Measurements from ENCODE around the gene SEC16B.

DNA sequence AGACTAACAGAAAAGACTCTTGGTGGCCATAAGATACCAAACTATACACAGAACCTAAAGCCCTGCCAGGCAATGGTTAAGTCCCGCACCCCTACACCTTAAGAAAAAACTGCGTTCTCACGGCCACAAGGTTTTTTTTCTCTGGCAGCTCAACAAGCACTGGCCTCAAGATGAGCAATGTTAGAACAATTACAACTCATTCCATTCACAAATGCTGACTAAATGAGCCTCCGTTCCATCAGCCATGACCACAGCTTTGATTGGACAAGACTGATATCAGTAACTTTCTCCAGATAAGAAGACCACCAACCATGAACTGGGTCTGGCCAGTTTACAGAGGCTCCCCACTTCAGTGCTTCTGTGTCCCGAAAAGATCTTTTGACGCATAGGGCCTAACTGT lies 31.9 kb downstream of the SEC16B start:
- TF ChIP-seq, protein P1, sequence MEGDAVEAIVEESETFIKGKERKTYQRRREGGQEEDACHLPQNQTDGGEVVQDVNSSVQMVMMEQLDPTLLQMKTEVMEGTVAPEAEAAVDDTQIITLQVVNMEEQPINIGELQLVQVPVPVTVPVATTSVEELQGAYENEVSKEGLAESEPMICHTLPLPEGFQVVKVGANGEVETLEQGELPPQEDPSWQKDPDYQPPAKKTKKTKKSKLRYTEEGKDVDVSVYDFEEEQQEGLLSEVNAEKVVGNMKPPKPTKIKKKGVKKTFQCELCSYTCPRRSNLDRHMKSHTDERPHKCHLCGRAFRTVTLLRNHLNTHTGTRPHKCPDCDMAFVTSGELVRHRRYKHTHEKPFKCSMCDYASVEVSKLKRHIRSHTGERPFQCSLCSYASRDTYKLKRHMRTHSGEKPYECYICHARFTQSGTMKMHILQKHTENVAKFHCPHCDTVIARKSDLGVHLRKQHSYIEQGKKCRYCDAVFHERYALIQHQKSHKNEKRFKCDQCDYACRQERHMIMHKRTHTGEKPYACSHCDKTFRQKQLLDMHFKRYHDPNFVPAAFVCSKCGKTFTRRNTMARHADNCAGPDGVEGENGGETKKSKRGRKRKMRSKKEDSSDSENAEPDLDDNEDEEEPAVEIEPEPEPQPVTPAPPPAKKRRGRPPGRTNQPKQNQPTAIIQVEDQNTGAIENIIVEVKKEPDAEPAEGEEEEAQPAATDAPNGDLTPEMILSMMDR (IDR thresholded peaks at IDR 0.05) = no peak
- TF ChIP-seq POLR2AphosphoS5 (IDR thresholded peaks at IDR 0.05) (no peak), POLR2A (IDR thresholded peaks at IDR 0.05) (no peak)

All from breast epithelium (tissue), 3 donors.